Ramos (cell line): Measurements from ENCODE around the gene GDF7.
"Not testable (repeated sequence)": the region's sequence is repeated elsewhere in the genome, so short reads cannot be mapped to it uniquely, and the experiment has no call there.

Source experiments
- in situ Hi-C: fragments of 300-500 bp; cut with MboI; formaldehyde crosslinking; loops from one replicate; pipeline ENCODE4 v1.14.3; 2022; ENCODE audit warnings: low sequenced_read_pairs; ENCODE audit not compliant: unreplicated experiment

GDF7 gene

GRCh38 chr2:20684581-20685063 lies 17.7 kb downstream of the GDF7 start:
- in situ Hi-C loops = no loop called here

GRCh38 chr2:20687260-20687832 lies 20.4 kb downstream of the GDF7 start:
- in situ Hi-C loops = no loop called here

GRCh38 chr2:20689428-20690264 lies 22.7 kb downstream of the GDF7 start:
- in situ Hi-C loops = no loop called here

- in situ Hi-C loops = no loop called here
These were observed 24.3 kb downstream of the GDF7 start for GRCh38 chr2:20691076-20691734.

GRCh38 chr2:20692081-20692480 lies 25.1 kb downstream of the GDF7 start:
- in situ Hi-C loops = no loop called here

- in situ Hi-C loops = no loop called here
These were observed 26.4 kb downstream of the GDF7 start for GRCh38 chr2:20693317-20693716.

- in situ Hi-C loops = no loop called here
These were observed 29.4 kb downstream of the GDF7 start for GRCh38 chr2:20696366-20696765.

GRCh38 chr2:20697322-20697934 lies 30.5 kb downstream of the GDF7 start:
- in situ Hi-C loops = no loop called here

- in situ Hi-C loops = no loop called here
These were observed 32.1 kb downstream of the GDF7 start for GRCh38 chr2:20698916-20699613.

- in situ Hi-C loops = no loop called here
These were observed 35.6 kb downstream of the GDF7 start for GRCh38 chr2:20702563-20702962.

GRCh38 chr2:20704886-20705285 lies 37.9 kb downstream of the GDF7 start:
- in situ Hi-C loops = no loop called here

- in situ Hi-C loops = no loop called here
These were observed 39.3 kb downstream of the GDF7 start for GRCh38 chr2:20706217-20706616.

GRCh38 chr2:20706786-20707185 lies 39.8 kb downstream of the GDF7 start:
- in situ Hi-C loops = no loop called here

- in situ Hi-C loops = no loop called here
These were observed 40.7 kb downstream of the GDF7 start for GRCh38 chr2:20707601-20708000.

GRCh38 chr2:20711641-20712040 lies 44.7 kb downstream of the GDF7 start:
- in situ Hi-C loops = not testable (repeated sequence)

- in situ Hi-C loops = not testable (repeated sequence)
These were observed 46.6 kb downstream of the GDF7 start for GRCh38 chr2:20713585-20713984.

GRCh38 chr2:20714412-20714811 lies 47.5 kb downstream of the GDF7 start:
- in situ Hi-C loops = not testable (repeated sequence)

GRCh38 chr2:20716164-20716563 lies 49.2 kb downstream of the GDF7 start:
- in situ Hi-C loops = not testable (repeated sequence)

- in situ Hi-C loops = no loop called here
These were observed 50.7 kb downstream of the GDF7 start for GRCh38 chr2:20717641-20718040.

GRCh38 chr2:20722592-20723240 lies 55.8 kb downstream of the GDF7 start:
- in situ Hi-C loops = no loop called here
